Cardiac muscle cell (in vitro differentiated cells and primary cell): ENCODE measurements around the gene NUTM2E. TPM values are rescaled to one million over a fixed set of nuclear protein-coding genes. Genes with fewer than 3 reads are reported as not detected.
"Not testable (repeated sequence)": the region's sequence is repeated elsewhere in the genome, so short reads cannot be mapped to it uniquely, and the experiment has no call there.

Experiments used
- DNase-seq, 2 donors: peaks; one replicate each; pipeline versions ENCODE4 v3.0.0 to v3.0.0-alpha.2; 2010 to 2017; ENCODE audit warnings: low read depth in 1 of 2, low spot score in 1 of 2
- H3K27ac ChIP-seq: fragments of 200-600 bp; sonication (generic); 2 replicates; pipeline ENCODE4 v1.5.1; 2016
- H3K27me3 ChIP-seq: fragments of 200-600 bp; sonication (generic); 2 replicates; pipeline ENCODE4 v1.6.0; 2016; ENCODE audit warnings: control low read depth
- H3K36me3 ChIP-seq: fragments of 200-600 bp; sonication (generic); 2 replicates; pipeline ENCODE4 v1.5.1; 2016; ENCODE audit warnings: control low read depth
- H3K4me1 ChIP-seq: fragments of 200-600 bp; sonication (generic); 2 replicates; pipeline ENCODE4 v1.8.1; 2017; ENCODE audit warnings: low read depth, mild to moderate bottlenecking, mixed run types
- H3K4me3 ChIP-seq: fragments of 200-600 bp; sonication (generic); 2 replicates; pipeline ENCODE4 v1.5.1; 2016; ENCODE audit warnings: mild to moderate bottlenecking
- H3K9me3 ChIP-seq: fragments of 200-600 bp; sonication (generic); 2 replicates; pipeline ENCODE4 v1.5.1; 2017; ENCODE audit warnings: low read depth, mild to moderate bottlenecking, control low read depth
- CTCF ChIP-seq: IDR thresholded peaks from 2 replicates; pipeline ENCODE4 v1.5.1; 2012; ENCODE audit warnings: low read depth, mild to moderate bottlenecking, low read length
- polyA plus RNA-seq: library from polyadenylated mRNA; unstranded; fragments of >200 nt; fragmentation: Nextera tagmentation; extraction: Ambion mirVana; gene quantifications from 2 replicates; pipeline ENCODE4 v1.2.1, GENCODE V29; 2016
- total RNA-seq: library from RNA; depleted of rRNA; stranded (reverse); fragments of >200 nt; gene quantifications from 2 replicates; pipeline ENCODE4 v1.2.3, GENCODE V29; 2016

Gene NUTM2E
- total RNA-seq (0.07 TPM in 1 of 2 replicates, not detected in the other), polyA plus RNA-seq (not detected in 2 replicates)

- H3K27ac ChIP-seq, result peak within 1 kb of the TSS; percentile 92
These were observed at the start of gene NUTM2E for GRCh38 chr10:79826496-79827215. Gene NUTM2E (plus strand): TSS chr10:79826739. CDS start chr10:79841741, 15,002 bp downstream.

GRCh38 chr10:79777997-79778396, 48.5 kb upstream of the NUTM2E start:
- H3K27me3 ChIP-seq, H3K4me3 ChIP-seq, H3K4me1 ChIP-seq, DNase-seq, H3K36me3 ChIP-seq, H3K9me3 ChIP-seq, H3K27ac ChIP-seq: not testable (repeated sequence)

More at GRCh38 chr10:79826496-79827215, at the start of gene NUTM2E:
- DNase-seq, result peak; percentile 45 to 81
- H3K36me3 ChIP-seq, H3K4me1 ChIP-seq, H3K27me3 ChIP-seq, H3K9me3 ChIP-seq: not testable (repeated sequence)
- H3K4me3 ChIP-seq, result peak within 1 kb of the TSS; percentile 32

- not testable (repeated sequence) for H3K9me3 ChIP-seq, H3K4me1 ChIP-seq, H3K4me3 ChIP-seq, H3K36me3 ChIP-seq, H3K27ac ChIP-seq, H3K27me3 ChIP-seq
- DNase-seq, result peak; percentile 67 to 83
- TF ChIP-seq CTCF, result peak; percentile 57
These were observed 47.1 kb upstream of the NUTM2E start for GRCh38 chr10:79779310-79779938.

- H3K36me3 ChIP-seq, H3K4me1 ChIP-seq, DNase-seq, H3K27me3 ChIP-seq, H3K9me3 ChIP-seq, H3K27ac ChIP-seq, H3K4me3 ChIP-seq: not testable (repeated sequence)
These were observed 46.5 kb upstream of the NUTM2E start for GRCh38 chr10:79779992-79780391.

GRCh38 chr10:79781584-79781983, 45.0 kb upstream of the NUTM2E start:
- not testable (repeated sequence) for H3K9me3 ChIP-seq, H3K4me3 ChIP-seq, H3K36me3 ChIP-seq, DNase-seq, H3K27me3 ChIP-seq, H3K27ac ChIP-seq, H3K4me1 ChIP-seq

- not testable (repeated sequence) for H3K36me3 ChIP-seq, DNase-seq, H3K27ac ChIP-seq
These were observed 39.0 kb upstream of the NUTM2E start for GRCh38 chr10:79787455-79787952.

GRCh38 chr10:79789351-79789750, 37.2 kb upstream of the NUTM2E start:
- not testable (repeated sequence) for H3K27me3 ChIP-seq, H3K36me3 ChIP-seq, H3K27ac ChIP-seq, H3K4me1 ChIP-seq, H3K4me3 ChIP-seq, H3K9me3 ChIP-seq, DNase-seq

More at GRCh38 chr10:79787455-79787952, 39.0 kb upstream of the NUTM2E start:
- not testable (repeated sequence) for H3K4me1 ChIP-seq, H3K4me3 ChIP-seq, H3K27me3 ChIP-seq, H3K9me3 ChIP-seq

GRCh38 chr10:79791906-79792517, 34.5 kb upstream of the NUTM2E start:
- H3K4me1 ChIP-seq, H3K27me3 ChIP-seq, H3K4me3 ChIP-seq, H3K9me3 ChIP-seq, H3K36me3 ChIP-seq, DNase-seq, H3K27ac ChIP-seq: not testable (repeated sequence)

GRCh38 chr10:79799337-79799736, 27.2 kb upstream of the NUTM2E start:
- not testable (repeated sequence) for H3K9me3 ChIP-seq, H3K4me3 ChIP-seq, H3K27me3 ChIP-seq, H3K4me1 ChIP-seq, H3K27ac ChIP-seq, DNase-seq, H3K36me3 ChIP-seq

GRCh38 chr10:79805857-79806256, 20.7 kb upstream of the NUTM2E start:
- DNase-seq, result peak in 1 of 2 donors; percentile 3
- not testable (repeated sequence) for H3K4me1 ChIP-seq, H3K27ac ChIP-seq, H3K36me3 ChIP-seq, H3K4me3 ChIP-seq, H3K9me3 ChIP-seq, H3K27me3 ChIP-seq

- H3K27me3 ChIP-seq, DNase-seq, H3K9me3 ChIP-seq: not testable (repeated sequence)
These were observed 14.6 kb upstream of the NUTM2E start for GRCh38 chr10:79811895-79812294.

GRCh38 chr10:79816290-79816689, 10.2 kb upstream of the NUTM2E start:
- H3K4me3 ChIP-seq, DNase-seq, H3K4me1 ChIP-seq, H3K9me3 ChIP-seq, H3K36me3 ChIP-seq, H3K27me3 ChIP-seq, H3K27ac ChIP-seq: not testable (repeated sequence)

More at GRCh38 chr10:79811895-79812294, 14.6 kb upstream of the NUTM2E start:
- not testable (repeated sequence) for H3K4me1 ChIP-seq, H3K36me3 ChIP-seq, H3K4me3 ChIP-seq, H3K27ac ChIP-seq

- H3K27me3 ChIP-seq, H3K9me3 ChIP-seq, H3K27ac ChIP-seq, H3K4me1 ChIP-seq, DNase-seq, H3K4me3 ChIP-seq, H3K36me3 ChIP-seq: not testable (repeated sequence)
These were observed 3.2 kb upstream of the NUTM2E start for GRCh38 chr10:79823387-79823786.
